ENCODE measurements around the gene LARP1.

DNA sequence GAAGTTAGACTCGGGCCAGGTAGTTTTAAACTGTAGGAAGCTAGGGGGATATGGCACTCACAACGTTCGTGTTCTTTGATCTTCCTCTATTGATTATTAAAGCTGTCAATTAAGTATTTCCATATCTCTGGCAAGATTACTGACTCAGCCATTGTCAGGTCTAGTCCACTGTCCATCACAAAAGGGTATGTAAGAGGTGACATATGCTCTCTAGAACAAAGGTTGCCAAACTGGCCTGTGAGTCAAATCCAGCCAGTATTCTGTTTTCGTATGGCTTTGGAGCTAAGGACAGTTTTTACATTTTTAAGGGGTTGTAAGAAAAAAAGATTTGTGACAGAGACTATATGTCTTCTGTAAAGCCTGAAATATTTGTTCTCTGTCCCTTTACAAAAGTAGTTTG is 51.0 kb downstream of the LARP1 start:
- no peak for TF ChIP-seq POLR2A (IDR thresholded peaks at IDR 0.05; ENCODE audit: extremely low read depth, insufficient read length)
- TF ChIP-seq, protein P1, sequence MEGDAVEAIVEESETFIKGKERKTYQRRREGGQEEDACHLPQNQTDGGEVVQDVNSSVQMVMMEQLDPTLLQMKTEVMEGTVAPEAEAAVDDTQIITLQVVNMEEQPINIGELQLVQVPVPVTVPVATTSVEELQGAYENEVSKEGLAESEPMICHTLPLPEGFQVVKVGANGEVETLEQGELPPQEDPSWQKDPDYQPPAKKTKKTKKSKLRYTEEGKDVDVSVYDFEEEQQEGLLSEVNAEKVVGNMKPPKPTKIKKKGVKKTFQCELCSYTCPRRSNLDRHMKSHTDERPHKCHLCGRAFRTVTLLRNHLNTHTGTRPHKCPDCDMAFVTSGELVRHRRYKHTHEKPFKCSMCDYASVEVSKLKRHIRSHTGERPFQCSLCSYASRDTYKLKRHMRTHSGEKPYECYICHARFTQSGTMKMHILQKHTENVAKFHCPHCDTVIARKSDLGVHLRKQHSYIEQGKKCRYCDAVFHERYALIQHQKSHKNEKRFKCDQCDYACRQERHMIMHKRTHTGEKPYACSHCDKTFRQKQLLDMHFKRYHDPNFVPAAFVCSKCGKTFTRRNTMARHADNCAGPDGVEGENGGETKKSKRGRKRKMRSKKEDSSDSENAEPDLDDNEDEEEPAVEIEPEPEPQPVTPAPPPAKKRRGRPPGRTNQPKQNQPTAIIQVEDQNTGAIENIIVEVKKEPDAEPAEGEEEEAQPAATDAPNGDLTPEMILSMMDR (IDR thresholded peaks at IDR 0.05; ENCODE audit: low read depth, low read length) = no peak
- TF ChIP-seq, protein P2, sequence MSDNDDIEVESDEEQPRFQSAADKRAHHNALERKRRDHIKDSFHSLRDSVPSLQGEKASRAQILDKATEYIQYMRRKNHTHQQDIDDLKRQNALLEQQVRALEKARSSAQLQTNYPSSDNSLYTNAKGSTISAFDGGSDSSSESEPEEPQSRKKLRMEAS (IDR thresholded peaks at IDR 0.05; ENCODE audit: low read depth, low read length) = no peak
- no peak for TF ChIP-seq MYC (IDR thresholded peaks at IDR 0.05; ENCODE audit: low read depth, low read length)

All from NB4 (cell line).